Tibial nerve (tissue), 4 donors: ENCODE measurements around the gene FGGY.

ENCODE experiments used
- EP300 ChIP-seq, 2 donors: sonication (generic); formaldehyde crosslinking; IDR thresholded peaks; one replicate each; pipeline ENCODE4 v1.6.1; 2017; ENCODE audit warnings: antibody characterized with exemption in 2 of 2, mild to moderate bottlenecking in 1 of 2
- POLR2A ChIP-seq, 2 donors: fragments of 450-650 bp; IDR thresholded peaks; one replicate each; pipeline ENCODE4 v1.6.1; 2017; ENCODE audit warnings: antibody characterized with exemption in 2 of 2, mild to moderate bottlenecking in 2 of 2, moderate library complexity in 2 of 2
- TF ChIP-seq, protein P1 (sequence below), 5 experiments: fragments of 200-600 bp in 3 of 5; fragments of 450-650 bp in 2 of 5; sonication (generic) in 3 of 5; IDR thresholded peaks; one replicate each; pipeline ENCODE4 v1.5.1; 2016 to 2019; ENCODE audit warnings: antibody characterized with exemption in 5 of 5, mild to moderate bottlenecking in 3 of 5, moderate library complexity in 2 of 5

- TF ChIP-seq, protein P1, sequence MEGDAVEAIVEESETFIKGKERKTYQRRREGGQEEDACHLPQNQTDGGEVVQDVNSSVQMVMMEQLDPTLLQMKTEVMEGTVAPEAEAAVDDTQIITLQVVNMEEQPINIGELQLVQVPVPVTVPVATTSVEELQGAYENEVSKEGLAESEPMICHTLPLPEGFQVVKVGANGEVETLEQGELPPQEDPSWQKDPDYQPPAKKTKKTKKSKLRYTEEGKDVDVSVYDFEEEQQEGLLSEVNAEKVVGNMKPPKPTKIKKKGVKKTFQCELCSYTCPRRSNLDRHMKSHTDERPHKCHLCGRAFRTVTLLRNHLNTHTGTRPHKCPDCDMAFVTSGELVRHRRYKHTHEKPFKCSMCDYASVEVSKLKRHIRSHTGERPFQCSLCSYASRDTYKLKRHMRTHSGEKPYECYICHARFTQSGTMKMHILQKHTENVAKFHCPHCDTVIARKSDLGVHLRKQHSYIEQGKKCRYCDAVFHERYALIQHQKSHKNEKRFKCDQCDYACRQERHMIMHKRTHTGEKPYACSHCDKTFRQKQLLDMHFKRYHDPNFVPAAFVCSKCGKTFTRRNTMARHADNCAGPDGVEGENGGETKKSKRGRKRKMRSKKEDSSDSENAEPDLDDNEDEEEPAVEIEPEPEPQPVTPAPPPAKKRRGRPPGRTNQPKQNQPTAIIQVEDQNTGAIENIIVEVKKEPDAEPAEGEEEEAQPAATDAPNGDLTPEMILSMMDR (IDR thresholded peaks at IDR 0.05), result no peak
- TF ChIP-seq POLR2A (IDR thresholded peaks at IDR 0.05) (no peak), EP300 (IDR thresholded peaks at IDR 0.05) (no peak)
These were observed 231.6 kb downstream of the FGGY start for GRCh38 chr1:59528471-59528870.
